ENCODE results near the gene CCT7. TPM values are rescaled to one million over a fixed set of nuclear protein-coding genes. Genes with fewer than 3 reads are reported as not detected.
A peak's percentile ranks its signal among the peaks of the same experiment; 100 is the strongest.

Gene CCT7
- total RNA-seq, 1 experiment from 2014 or later, result 482 TPM

GRCh38 chr2:73284296-73285158 is 50.4 kb downstream of the CCT7 start, which contains the start of gene FBXO41 (continued):
- TF ChIP-seq AR (CRISPR knock-in tag; IDR thresholded peaks at IDR 0.05) (no peak), NR2C2 (CRISPR knock-in tag; IDR thresholded peaks at IDR 0.05) (no peak), SMAD4 (CRISPR knock-in tag; IDR thresholded peaks at IDR 0.05) (no peak), FOXP1 (CRISPR knock-in tag; IDR thresholded peaks at IDR 0.05; ENCODE audit: borderline replicate concordance) (peak; percentile 53; the same call in 1 of the 2 replicates), MAX (CRISPR knock-in tag; IDR thresholded peaks at IDR 0.05) (no peak), TP53 (CRISPR knock-in tag; IDR thresholded peaks at IDR 0.05) (0 out of 2 replicates have a peak, but pooled peaks have one; percentile 33), E2F1 (CRISPR knock-in tag; IDR thresholded peaks at IDR 0.05) (no peak), SP1 (CRISPR knock-in tag; conservative IDR thresholded peaks at IDR 0.05) (peak; percentile 79), FOXK1 (CRISPR knock-in tag; IDR thresholded peaks at IDR 0.05) (peak; percentile 47; the same call in 1 of the 2 replicates), STAT6 (CRISPR knock-in tag; conservative IDR thresholded peaks at IDR 0.05; ENCODE audit: low read depth) (no peak), ERG (CRISPR knock-in tag; IDR thresholded peaks at IDR 0.05) (no peak), NFE2L1 (CRISPR knock-in tag; IDR thresholded peaks at IDR 0.05) (peak; percentile 43; the same call in 1 of the 2 replicates), E2F4 (CRISPR knock-in tag; IDR thresholded peaks at IDR 0.05; ENCODE audit: borderline replicate concordance, low read depth) (no peak), ZNF423 (CRISPR knock-in tag; IDR thresholded peaks at IDR 0.05) (no peak; the same call in 1 of the 2 replicates), FOXJ3 (CRISPR knock-in tag; IDR thresholded peaks at IDR 0.05; ENCODE audit: borderline replicate concordance) (no peak), GABPB1 (CRISPR knock-in tag; IDR thresholded peaks at IDR 0.05) (0 out of 2 replicates have a peak, but pooled peaks have one; percentile 10), CTCF (IDR thresholded peaks at IDR 0.05) (no peak), MXD4 (CRISPR knock-in tag; IDR thresholded peaks at IDR 0.05; ENCODE audit: borderline replicate concordance) (no peak)

Data from WTC11 (cell line).